ENCODE data around the gene SRP14. TPM values are rescaled to one million over a fixed set of nuclear protein-coding genes. Genes with fewer than 3 reads are reported as not detected.
A peak's percentile ranks its signal among the peaks of the same experiment; 100 is the strongest.
"Not testable (repeated sequence)": the region's sequence is repeated elsewhere in the genome, so short reads cannot be mapped to it uniquely, and the experiment has no call there.

The SRP14 gene
- total RNA-seq, 2 experiments from 2014 or later = 161 to 169 TPM

DNA sequence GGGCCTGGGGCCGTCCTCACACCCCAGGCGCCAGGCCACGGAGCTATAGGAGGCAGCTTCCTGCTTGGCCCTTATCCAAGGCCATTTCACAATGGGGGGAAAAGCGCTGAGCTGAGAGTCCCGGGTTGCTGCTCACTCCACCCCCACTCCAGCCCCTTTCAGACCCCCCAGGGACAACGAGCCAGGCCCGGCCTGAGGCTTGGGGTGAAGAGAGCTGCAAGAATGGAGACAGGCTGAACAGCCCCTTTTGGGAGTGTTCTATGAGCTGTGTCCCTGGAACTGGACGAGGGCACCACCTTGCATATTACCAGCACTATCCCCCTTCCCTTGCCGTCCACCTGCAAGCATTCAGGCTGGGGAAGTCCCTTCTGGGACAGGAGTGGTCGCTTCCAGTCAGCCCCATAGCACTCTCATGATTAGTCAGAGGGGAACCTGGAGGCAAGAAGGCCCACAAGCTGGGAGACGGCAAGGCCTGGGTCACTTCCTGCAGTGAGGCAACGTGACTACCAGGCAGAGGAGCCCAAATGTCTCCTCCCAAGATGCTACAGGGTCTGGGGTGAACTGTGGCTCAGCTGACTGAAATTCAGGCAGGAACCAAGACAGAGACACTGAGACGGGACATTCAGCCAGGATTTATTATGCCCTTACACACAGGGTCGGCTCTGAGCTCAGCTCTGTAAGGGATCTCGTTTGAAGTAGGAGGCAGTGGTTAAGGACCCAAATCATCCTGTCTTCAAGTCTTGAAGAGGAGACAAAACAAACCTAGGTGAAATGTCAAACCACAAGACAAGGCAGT lies 8.6 kb upstream of the SRP14 start:
- Mint-ChIP-seq H3K27me3 (no peaks in the 10 kb centered on the region), H3K27ac (peak overlapping the region; percentile 95), H3K36me3 (peaks cover 26% of the 10 kb centered on the region), H3K4me3 (peak overlapping the region; percentile 46), H3K4me1 (peaks cover 75% of the 10 kb centered on the region), H3K9me3 (peaks cover 1% of the 10 kb centered on the region)
- peak; percentile 78 for DNase-seq

DNA sequence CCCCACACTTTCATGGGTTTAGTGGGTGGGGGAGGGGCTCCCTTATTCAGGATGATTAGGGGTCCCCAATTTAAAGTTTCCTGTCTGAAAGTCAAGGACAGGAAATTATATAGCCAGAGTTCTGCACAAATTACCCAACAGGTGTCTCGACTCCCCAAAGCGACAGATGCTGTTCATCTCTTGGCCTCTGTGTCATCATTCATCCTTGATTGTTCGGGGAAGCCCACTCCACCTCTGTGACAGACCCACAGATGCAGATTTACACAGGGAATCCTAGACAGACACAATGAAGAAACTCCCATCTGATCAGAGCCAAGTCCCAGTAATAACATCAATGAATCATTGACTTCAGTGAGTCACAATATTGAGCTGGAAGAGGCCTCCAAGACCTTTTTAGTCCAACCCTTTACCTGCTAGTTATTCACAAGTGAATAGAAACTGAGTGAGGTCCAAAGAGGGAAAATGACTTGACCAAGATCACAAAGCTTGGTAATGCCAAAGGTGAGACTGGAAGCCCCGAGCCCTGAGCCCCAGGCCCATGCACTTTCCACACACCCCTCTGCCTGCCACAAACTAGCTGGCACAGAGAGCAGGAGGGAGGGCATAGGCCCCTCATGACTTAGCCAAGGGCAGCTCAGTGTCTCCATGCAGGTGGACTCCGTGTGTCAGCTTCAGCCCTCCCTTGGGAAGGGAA lies 7.9 kb upstream of the SRP14 start:
- H3K4me1 Mint-ChIP-seq = peaks cover 67% of the 10 kb centered on the region
- peaks cover 1% of the 10 kb centered on the region for H3K9me3 Mint-ChIP-seq
- DNase-seq = no peak
- H3K36me3 Mint-ChIP-seq = peaks cover 24% of the 10 kb centered on the region
- H3K4me3 Mint-ChIP-seq = no peak overlapping the region
- peak overlapping the region; percentile 95 for H3K27ac Mint-ChIP-seq
- no peaks in the 10 kb centered on the region for H3K27me3 Mint-ChIP-seq

DNA sequence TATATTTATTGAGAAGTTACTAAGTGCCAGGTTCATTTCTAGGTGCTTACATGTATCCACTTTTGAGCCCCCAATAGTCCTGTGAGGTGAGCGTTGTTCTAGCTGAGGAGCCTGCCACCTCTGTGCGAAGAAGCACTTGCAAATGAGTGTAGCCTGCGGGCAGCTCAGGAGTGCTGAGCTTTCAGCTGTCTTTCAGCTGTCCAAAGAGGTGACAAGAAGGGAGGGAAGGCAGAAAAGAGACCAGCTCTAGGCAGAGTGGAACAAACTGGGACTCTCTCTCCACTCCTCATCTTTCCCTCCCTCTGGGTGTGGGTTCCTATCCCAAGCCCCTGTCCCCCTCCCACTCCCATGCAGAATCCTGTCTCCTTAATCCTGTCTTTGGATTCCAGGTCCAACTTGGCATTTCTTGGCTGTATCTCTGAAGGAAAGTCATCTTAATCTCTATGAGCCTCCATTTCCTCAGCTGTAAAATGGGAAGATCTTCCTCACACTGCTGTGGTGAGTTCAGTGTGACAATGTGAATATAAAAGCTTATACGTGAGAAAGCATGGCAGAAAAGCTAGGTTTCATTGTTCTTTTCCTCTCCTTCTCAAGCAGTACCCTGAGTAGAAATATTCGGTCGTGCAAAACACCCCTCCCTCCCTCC lies 6.7 kb upstream of the SRP14 start:
- no peaks in the 10 kb centered on the region for H3K27me3 Mint-ChIP-seq
- peaks cover 69% of the 10 kb centered on the region for H3K4me1 Mint-ChIP-seq
- no peak for DNase-seq
- H3K27ac Mint-ChIP-seq = peak overlapping the region; percentile 3
- no peak overlapping the region for H3K4me3 Mint-ChIP-seq
- H3K9me3 Mint-ChIP-seq = peaks cover 1% of the 10 kb centered on the region
- peaks cover 33% of the 10 kb centered on the region for H3K36me3 Mint-ChIP-seq

DNA sequence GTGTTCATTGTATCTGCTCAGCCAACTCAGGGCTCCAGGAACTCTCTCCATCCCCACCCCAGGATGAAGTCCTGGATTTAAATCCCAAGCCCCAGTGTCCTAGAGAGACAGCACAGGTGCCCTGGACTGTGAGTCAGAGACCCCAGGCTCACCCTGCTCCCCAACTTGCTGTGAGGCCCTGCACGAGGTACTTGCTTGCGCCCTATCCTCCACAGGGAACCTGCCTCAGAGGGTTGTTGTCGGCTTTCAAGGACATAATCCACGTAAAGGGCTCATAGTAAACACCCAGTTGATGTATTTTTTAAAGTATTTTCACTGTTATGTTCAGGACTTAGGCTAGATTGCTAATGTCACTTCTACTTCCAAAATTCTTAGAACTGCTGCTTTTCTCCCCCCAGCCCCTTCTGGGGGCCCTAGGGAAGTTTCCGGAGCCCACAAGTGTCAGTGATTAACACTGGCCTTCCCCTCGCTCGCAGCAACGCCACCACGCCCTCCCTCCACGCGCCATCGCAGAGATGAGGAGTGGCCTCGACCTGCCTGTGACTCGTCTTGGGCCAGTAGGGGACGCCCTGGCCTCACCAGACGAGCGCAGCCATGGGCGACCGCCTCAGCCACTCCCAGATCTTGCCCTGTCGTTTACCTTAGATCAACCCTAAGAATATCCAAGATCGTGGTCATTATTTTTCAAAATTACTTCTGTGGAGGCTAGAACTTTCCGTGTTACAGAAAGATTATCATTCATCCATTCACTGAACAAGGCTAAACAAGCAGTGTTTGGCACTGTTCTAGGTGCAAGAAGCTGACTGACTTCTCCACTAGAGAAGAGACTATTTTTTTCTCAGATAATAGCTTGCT lies 6.0 kb upstream of the SRP14 start:
- DNase-seq = peak; percentile 88
- Mint-ChIP-seq H3K36me3 (peaks cover 32% of the 10 kb centered on the region), H3K9me3 (no peaks in the 10 kb centered on the region), H3K27ac (peak overlapping the region; percentile 51), H3K4me3 (peak overlapping the region; percentile 63), H3K27me3 (no peaks in the 10 kb centered on the region), H3K4me1 (peaks cover 73% of the 10 kb centered on the region)

DNA sequence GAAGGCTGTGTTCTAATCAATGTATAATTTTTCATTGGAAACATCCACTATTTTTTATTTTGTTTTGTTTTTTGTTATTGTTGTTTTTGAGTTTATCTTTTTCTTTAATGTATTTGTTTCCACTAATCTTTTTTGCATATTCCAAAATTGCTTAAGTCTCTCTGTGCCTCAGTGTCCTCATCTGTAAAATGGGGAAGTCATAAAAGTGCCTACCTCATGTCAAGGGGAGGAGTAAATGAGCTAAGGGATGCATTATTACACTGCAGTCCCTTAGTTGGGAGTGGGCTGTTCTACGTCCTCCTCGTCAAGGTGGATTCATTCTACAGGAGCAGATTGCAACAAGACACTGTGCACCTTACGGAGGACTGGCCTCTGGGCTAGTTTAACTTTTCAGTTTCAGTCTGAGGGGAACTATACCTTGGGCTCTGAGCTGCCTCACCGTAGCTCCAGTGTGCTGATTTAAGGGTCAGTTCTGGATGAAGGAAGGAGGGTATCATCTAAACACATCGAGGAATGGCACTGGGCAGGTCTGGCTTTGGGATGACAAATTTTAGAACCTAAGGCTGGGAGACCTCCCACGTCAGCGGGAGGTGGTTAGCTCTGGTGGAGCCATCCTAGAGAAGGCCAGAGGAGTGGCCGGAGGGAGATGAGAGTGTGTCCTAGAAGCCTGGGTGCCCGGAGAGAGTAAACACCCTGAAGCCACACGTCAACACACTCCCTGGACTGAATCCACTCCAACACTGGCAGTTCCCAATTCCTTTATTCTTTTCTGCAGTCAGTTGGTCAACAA lies 5.1 kb upstream of the SRP14 start:
- Mint-ChIP-seq H3K27me3 (no peaks in the 10 kb centered on the region), H3K4me1 (peaks cover 66% of the 10 kb centered on the region), H3K27ac (peak overlapping the region; percentile 43), H3K36me3 (peaks cover 26% of the 10 kb centered on the region), H3K9me3 (no peaks in the 10 kb centered on the region), H3K4me3 (peak overlapping the region; percentile 63)
- DNase-seq = no peak

DNA sequence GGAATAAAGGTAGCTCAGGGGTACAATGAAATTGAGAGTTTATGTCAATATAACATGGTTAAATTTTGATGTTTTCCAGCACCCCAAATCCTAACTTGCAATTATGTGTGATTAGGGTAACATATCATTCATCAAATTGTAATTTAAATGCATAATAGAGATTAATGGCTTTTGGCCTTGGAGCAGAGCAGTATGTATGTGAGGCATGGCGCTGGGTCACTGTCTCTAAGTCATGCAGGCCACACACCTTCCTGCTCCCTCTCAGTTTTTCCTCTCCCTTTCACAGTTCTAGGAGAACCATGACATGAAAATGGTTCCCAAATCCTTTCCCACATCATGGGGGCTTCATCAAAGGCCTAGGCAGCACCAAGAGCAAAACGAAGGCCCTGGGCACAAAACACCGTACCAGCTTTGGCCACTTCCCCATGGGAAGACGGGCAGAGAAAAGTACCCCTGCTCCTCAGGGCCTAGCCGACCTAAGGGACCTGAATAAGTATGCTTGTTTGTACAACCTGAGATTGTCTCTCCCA lies 3.9 kb upstream of the SRP14 start:
- Mint-ChIP-seq H3K4me1 (peaks cover 60% of the 10 kb centered on the region), H3K9me3 (no peaks in the 10 kb centered on the region), H3K27ac (no peak overlapping the region), H3K36me3 (peaks cover 30% of the 10 kb centered on the region), H3K27me3 (no peaks in the 10 kb centered on the region), H3K4me3 (no peak overlapping the region)
- DNase-seq = no peak

DNA sequence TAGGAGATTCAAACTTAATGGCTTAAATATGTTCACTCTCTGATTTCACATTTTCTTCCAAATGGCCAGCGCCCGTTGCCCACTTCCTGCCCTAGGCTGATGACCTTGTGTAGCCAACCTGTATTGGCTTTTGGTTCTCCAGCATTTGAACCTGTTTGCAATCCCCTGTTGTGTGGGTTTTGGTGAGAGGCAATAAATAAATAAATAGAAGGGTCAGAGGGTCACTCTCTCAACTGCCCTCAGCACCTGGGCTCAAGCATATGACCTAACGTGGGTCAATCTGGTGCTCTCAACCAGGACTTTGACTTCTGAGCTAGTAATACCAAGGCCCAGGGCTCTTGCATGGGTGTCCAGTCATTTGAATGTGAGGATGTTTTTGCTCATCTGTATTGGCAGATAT lies 1.8 kb upstream of the SRP14 start:
- Mint-ChIP-seq H3K27me3 (no peaks in the 10 kb centered on the region), H3K9me3 (no peaks in the 10 kb centered on the region), H3K4me1 (peaks cover 57% of the 10 kb centered on the region), H3K36me3 (peaks cover 38% of the 10 kb centered on the region), H3K4me3 (peak overlapping the region; percentile 97), H3K27ac (no peak overlapping the region)
- no peak for DNase-seq

DNA sequence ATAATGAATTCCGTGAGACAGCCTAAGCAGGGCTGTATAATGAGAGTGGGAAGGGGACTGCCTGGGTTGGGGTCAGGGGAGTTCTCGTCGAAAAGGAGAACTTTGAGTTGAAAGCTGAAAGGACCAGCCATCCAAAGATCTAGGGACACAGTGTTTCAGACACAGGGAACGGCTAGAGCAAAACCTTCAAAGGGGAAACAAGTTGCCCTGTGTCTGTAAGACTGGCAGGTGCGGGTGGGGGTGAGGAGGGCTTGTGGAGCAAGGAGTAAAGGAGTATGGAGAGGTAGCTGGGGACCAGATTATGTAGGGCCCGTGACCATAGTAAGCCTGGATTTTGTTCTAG lies 1.3 kb upstream of the SRP14 start:
- H3K9me3 Mint-ChIP-seq = no peaks in the 10 kb centered on the region
- no peaks in the 10 kb centered on the region for H3K27me3 Mint-ChIP-seq
- peaks cover 38% of the 10 kb centered on the region for H3K36me3 Mint-ChIP-seq
- peak overlapping the region; percentile 97 for H3K4me3 Mint-ChIP-seq
- H3K27ac Mint-ChIP-seq = peak overlapping the region; percentile 96
- no peak for DNase-seq
- H3K4me1 Mint-ChIP-seq = peaks cover 54% of the 10 kb centered on the region

DNA sequence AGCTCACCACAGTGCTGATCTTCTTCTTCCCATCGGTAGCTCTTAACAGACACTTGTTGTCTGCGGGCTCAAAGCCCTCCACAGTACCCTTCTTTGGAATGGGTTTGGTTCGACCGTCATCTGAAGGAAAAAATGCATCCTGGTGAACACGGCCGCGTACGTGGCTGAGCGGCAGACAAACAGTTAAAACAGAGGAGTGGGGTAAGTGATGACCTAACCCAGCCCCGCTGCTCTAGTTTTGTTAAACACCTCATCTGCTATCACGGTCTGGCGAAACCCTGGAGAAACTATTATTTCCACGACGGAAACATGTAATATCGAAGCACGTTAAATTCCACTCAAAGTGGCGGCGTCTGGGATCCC lies 725 bp downstream of the SRP14 start:
- peaks cover 47% of the 10 kb centered on the region for H3K4me1 Mint-ChIP-seq
- no peak for DNase-seq
- peaks cover 44% of the 10 kb centered on the region for H3K36me3 Mint-ChIP-seq
- no peaks in the 10 kb centered on the region for H3K9me3 Mint-ChIP-seq
- no peaks in the 10 kb centered on the region for H3K27me3 Mint-ChIP-seq
- peak overlapping the region; percentile 97 for H3K4me3 Mint-ChIP-seq
- H3K27ac Mint-ChIP-seq = peak overlapping the region; percentile 96

DNA sequence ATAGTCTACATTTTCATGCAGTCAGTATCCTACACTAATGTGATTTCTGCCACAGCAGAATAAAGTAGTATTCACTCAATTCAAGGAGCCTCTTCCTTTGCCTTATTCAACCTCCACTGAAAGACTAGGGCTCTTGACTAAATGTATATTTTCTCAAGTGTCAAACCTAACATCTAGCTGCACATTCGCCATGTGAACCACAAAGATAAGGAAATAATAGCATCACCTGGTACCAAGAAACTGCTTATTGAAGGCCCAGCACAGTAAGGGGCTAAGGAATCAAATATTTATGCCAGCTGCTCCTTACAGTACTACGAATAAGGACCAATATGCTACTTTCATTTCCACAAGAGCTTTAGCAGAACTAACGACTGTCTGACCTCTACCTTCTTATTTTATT lies 1.3 kb downstream of the SRP14 start:
- H3K9me3 Mint-ChIP-seq = no peaks in the 10 kb centered on the region
- DNase-seq = no peak
- H3K27ac Mint-ChIP-seq = peak overlapping the region; percentile 96
- peak overlapping the region; percentile 97 for H3K4me3 Mint-ChIP-seq
- peaks cover 44% of the 10 kb centered on the region for H3K36me3 Mint-ChIP-seq
- peaks cover 47% of the 10 kb centered on the region for H3K4me1 Mint-ChIP-seq
- H3K27me3 Mint-ChIP-seq = no peaks in the 10 kb centered on the region

DNA sequence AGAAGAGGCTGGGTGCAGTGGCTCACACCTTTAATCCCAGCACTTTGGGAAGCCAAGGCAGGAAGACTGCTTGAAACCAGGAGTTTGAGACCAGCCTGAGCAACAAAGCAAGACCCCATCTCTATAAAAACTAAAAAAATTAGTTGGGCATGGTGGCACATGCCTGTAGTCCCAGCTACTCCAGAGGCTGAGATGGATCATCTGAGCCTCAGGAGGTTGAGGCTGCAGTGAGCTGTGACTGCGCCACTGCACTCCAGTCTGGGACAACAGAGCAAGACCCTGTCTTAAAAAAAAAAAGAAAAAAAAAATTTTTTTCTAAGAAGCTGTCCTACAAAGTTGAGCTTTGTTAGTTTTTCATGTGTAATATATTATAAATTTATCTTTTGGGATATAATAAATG lies 3.8 kb downstream of the SRP14 start:
- H3K36me3 Mint-ChIP-seq = peaks cover 36% of the 10 kb centered on the region

DNA sequence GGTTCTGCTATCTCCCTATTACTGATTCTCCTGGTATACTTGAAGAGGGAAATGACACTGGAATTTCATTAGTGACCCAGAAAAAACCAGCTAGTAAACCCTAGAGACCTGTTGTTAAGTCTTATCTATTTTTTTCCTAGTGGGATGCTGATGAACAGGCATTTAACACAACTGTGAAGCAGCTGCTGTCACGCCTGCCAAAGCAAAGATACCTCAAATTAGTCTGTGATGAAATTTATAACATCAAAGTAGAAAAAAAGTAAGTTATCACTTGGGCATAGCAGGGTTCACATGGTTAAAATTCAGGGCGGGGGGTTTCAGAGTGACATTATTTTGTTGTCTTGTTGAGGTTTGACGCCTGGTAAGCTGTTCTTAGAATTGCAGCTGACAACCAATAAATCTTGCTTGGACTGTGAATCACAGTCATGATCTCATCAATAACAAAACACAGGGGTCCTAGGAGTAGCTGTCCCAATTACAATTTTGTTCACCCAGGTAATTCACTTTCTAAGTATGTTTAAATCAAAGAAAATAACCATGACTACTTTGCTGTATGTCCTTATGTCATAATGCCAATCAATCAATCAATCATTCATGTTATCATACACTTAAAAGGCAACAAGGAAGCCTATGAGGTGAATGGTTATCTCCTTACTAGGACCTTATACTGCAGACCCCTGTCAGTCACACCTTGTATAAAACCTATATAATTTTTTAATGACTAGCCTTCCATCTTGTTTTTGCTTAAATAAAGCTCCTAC lies 4.6 kb downstream of the SRP14 start:
- H3K4me1 Mint-ChIP-seq = peaks cover 30% of the 10 kb centered on the region
- H3K9me3 Mint-ChIP-seq = no peaks in the 10 kb centered on the region
- H3K4me3 Mint-ChIP-seq = no peak overlapping the region
- DNase-seq = no peak
- peak overlapping the region; percentile 71 for H3K27ac Mint-ChIP-seq
- peaks cover 35% of the 10 kb centered on the region for H3K36me3 Mint-ChIP-seq
- H3K27me3 Mint-ChIP-seq = no peaks in the 10 kb centered on the region

More for the DNA sequence above, 3.8 kb downstream of the SRP14 start:
- not testable (repeated sequence) for H3K27me3 Mint-ChIP-seq, H3K9me3 Mint-ChIP-seq, H3K4me3 Mint-ChIP-seq, DNase-seq, H3K27ac Mint-ChIP-seq
- peaks cover 32% of the 10 kb centered on the region for H3K4me1 Mint-ChIP-seq

DNA sequence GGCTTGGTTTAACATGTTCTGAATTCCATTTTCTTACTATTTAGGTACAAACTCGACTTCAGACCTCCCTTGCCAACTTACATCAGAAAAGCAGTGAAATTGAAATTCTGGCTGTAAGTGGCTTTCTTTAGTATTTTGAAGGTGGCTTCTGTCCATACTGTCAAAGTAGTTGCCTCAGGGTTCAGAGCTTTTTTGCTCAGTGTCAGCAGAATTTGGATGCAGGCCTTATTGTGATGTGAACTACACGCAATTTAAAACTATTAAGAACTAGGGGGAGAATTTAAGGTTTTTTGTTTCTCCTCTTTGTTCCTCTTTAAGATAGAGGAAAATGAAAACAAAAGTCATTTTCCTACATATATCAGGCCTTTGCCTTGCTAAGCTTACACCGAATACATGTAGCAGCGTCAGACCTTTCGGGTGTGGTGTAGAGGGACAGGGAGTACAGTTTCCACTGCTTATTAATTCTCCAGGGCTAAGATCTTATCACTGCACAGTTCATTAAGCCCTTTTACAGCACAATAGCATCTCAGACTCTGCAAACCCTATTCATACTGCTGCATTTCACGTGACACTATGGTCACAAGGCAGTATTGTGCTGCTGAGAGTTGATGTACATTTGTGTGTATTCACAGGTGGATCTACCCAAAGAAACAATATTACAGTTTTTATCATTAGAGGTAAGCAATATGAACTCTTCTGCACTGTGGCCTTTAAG lies 6.7 kb downstream of the SRP14 start:
- Mint-ChIP-seq H3K27ac (no peak overlapping the region), H3K9me3 (no peaks in the 10 kb centered on the region), H3K4me3 (no peak overlapping the region), H3K27me3 (no peaks in the 10 kb centered on the region), H3K4me1 (peaks cover 21% of the 10 kb centered on the region), H3K36me3 (peaks cover 19% of the 10 kb centered on the region)
- no peak for DNase-seq

Data from activated naive CD8-positive, alpha-beta T cell treated with anti-CD3 and anti-CD28 coated beads for 36 hours (primary cell).